ENCODE measurements around the gene CDH4.

CDH4 gene

DNA sequence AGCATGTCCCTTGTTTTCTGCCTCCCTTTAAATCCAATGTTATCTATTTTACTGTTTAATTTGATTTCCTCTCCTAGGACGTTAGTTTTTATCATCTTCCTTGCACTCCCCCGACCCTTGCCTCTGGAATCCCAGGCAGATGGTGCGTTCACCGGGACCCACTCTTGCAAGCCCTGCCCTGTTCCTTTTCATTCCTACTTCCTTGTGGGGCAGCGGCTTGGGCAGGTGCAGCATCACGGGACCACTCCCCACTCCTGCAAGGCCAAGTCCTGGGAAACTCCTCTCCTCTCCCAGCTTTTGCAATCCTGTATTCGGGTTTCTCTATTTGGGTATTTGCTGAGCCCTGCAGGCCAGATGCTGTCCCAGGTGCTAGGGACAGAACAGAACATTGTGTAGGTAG, 5.8 kb upstream of the CDH4 start:
- in situ Hi-C loops (cut with HindIII; ENCODE audit: low sequenced_read_pairs), result no loop called here
- H3K4me3 ChIP-seq (ENCODE audit: low read depth, low read length), result no peak overlapping the region
- DNase-seq (ENCODE audit: low read depth, low spot score), result no peak
- TF ChIP-seq, protein P1, sequence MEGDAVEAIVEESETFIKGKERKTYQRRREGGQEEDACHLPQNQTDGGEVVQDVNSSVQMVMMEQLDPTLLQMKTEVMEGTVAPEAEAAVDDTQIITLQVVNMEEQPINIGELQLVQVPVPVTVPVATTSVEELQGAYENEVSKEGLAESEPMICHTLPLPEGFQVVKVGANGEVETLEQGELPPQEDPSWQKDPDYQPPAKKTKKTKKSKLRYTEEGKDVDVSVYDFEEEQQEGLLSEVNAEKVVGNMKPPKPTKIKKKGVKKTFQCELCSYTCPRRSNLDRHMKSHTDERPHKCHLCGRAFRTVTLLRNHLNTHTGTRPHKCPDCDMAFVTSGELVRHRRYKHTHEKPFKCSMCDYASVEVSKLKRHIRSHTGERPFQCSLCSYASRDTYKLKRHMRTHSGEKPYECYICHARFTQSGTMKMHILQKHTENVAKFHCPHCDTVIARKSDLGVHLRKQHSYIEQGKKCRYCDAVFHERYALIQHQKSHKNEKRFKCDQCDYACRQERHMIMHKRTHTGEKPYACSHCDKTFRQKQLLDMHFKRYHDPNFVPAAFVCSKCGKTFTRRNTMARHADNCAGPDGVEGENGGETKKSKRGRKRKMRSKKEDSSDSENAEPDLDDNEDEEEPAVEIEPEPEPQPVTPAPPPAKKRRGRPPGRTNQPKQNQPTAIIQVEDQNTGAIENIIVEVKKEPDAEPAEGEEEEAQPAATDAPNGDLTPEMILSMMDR (IDR thresholded peaks at IDR 0.05; ENCODE audit: low read depth, low read length), result no peak

DNA sequence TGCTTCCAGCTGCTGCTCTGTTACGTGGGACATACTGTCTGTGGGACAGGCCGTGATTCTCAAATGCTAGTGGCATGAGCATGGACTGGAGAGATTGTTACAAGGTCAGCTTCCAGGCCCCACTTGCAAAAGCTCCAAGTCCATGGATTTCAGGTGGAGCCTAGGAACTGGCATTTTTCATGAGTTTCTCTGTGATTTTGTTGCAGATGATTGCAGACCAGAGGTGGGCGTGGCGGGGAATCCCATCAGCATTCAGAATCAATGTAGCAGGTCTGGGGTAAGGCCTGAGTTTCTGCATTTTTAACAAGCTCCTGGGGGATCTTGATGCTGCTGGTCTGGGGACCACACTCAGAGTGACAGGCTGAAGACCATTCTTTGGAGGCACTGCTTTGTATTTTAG, 2.4 kb upstream of the CDH4 start:
- in situ Hi-C loops (cut with HindIII; ENCODE audit: low sequenced_read_pairs), result no loop called here
- DNase-seq (ENCODE audit: low read depth, low spot score), result no peak
- H3K4me3 ChIP-seq (ENCODE audit: low read depth, low read length), result no peak overlapping the region
- TF ChIP-seq, protein P1 (IDR thresholded peaks at IDR 0.05; ENCODE audit: low read depth, low read length), result no peak

DNA sequence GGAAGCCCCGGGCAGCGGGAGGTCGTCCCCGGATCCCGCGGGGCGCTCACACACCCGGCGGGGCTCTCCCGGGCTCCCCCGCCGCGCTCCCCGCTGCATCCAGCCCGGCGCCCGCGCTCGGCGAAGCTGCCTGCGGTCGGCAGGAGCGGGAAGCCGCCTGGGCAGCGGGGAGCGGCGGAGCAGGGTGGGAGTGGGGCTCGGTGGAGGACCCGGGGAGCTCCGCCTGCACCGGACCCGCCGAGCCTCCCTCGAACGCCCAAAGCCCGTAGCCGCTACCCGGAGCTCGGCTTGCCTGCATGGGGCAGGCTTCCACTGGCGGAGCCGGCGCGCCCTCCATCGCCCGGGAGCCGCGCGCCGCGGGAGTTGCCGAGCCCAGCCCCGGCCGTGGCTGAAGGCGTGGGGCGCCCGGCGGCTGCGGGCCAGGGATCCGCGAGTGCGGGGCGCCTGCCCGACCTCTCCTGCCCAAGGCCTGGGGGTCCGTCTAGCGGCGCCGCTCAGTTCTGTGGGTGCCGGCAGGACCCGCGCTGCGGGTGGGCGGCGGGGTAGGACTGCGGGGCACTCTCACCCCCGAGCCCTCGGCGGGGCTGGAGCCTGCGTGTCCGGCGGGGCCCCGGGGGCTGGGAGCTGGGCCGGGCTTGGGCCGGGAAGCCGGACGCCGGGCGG, 671 bp downstream of the CDH4 start:
- DNase-seq (ENCODE audit: low read depth, low spot score), result peak; percentile 20
- in situ Hi-C loops (cut with HindIII; ENCODE audit: low sequenced_read_pairs), result no loop called here
- TF ChIP-seq, protein P1 (IDR thresholded peaks at IDR 0.05; ENCODE audit: low read depth, low read length), result no peak
- H3K4me3 ChIP-seq (ENCODE audit: low read depth, low read length), result peak overlapping the region; percentile 53

DNA sequence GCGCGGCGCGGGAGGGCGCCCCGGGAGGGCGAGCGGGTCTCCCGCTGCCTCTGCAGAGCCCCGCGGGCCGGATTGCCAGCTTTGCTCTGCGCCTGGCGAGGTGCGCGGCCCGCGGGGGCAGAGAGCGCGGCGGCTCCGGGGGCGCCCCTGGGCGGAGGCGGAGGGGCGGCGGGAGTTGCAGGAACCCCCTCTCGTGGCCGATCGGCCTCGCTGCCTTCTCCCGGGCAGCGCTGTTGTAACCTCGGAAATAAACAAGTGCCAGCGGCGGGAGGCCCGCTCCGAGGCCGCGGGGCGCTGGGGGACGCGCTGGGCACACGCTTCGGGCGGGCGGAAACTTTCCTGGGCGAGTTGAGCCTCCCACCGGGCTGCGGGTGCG, 1.2 kb downstream of the CDH4 start:
- H3K4me3 ChIP-seq (ENCODE audit: low read depth, low read length), result peak overlapping the region; percentile 53
- in situ Hi-C loops (cut with HindIII; ENCODE audit: low sequenced_read_pairs), result no loop called here
- TF ChIP-seq, protein P1 (IDR thresholded peaks at IDR 0.05; ENCODE audit: low read depth, low read length), result peak; percentile 56
- peak; percentile 53 for DNase-seq (ENCODE audit: low read depth, low spot score)

DNA sequence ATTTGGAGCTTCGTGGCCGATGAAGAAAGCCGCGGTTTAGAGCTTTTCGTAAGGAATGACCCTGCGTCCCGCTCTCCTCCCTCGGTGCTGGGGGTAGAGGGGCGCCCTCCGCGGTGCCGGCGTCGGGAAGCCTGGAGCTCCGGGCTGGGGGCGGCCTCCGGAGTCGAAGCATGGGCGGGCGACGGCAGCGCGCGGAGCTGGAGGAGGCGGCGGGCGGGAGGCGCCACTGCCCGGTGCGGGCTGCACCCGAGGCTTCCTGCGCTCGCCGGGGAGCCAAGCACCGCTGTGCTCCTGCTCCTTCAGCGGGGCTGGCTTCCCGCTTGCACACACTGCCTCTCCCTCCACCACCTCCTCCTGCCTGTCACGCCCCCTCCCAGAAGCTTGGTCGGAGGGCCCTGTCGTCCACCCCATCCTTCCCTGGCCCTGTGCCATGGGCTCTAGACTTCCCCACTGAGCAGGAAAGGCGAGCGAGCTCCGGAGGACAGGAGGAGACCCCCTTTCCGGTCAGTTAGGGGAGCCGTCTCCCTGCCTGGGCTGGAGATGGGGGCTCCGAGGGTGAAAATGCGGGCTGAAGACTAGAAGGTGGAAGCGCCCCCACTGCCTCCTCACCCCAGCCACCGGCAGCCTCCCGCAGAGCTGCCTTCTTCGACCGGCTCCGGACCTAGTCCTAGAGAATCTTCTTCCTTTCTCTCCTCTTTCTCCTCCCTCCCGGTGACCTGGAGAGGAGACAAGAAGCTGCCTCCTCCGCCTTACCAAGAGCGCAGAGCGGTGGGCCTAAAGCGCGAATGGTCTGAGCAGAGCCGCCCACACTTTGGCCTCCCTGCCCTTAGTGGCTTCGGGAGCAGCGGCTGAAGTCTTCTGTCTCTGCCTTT, 1.8 kb downstream of the CDH4 start:
- peak overlapping the region; percentile 53 for H3K4me3 ChIP-seq (ENCODE audit: low read depth, low read length)
- in situ Hi-C loops (cut with HindIII; ENCODE audit: low sequenced_read_pairs), result no loop called here
- peak; percentile 29 for DNase-seq (ENCODE audit: low read depth, low spot score)
- TF ChIP-seq, protein P1 (IDR thresholded peaks at IDR 0.05; ENCODE audit: low read depth, low read length), result no peak

DNA sequence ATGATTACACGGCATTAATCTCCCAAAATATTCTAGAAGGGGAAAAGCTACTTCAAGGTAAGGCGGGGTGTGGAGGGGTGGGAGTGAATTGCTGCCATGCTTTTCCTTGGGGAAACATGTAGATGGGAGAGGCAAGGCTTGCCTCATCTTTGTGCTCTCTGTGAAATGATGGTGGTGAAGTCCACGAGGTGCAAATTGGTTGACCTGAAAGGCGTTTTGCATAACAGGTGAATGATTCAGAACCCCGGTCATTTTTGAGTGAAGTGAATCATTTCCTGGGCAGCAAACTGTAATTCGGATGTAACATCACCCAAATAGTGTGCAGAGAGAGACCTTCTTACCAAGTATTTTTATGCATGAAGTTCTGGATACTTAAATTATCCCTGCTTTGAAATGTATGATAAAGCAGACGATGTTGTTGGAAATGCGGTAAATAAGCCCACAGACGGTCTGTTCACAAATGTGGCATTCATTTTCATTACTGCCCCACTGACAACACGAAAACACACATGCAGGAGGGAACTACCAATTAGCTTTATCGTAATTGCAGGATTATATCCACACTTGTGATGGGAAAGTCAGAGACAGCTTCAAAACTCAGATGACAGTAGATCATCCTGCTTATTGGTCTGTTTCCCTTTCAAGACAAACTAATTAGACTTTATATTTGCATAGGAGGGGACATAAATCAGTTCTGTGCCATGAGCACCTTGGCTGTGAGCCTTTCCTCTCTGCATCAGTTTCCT, 3.0 kb downstream of the CDH4 start:
- no peak overlapping the region for H3K4me3 ChIP-seq (ENCODE audit: low read depth, low read length)
- in situ Hi-C loops (cut with HindIII; ENCODE audit: low sequenced_read_pairs), result no loop called here
- DNase-seq (ENCODE audit: low read depth, low spot score), result peak; percentile 33
- TF ChIP-seq, protein P1 (IDR thresholded peaks at IDR 0.05; ENCODE audit: low read depth, low read length), result no peak

Data from astrocyte of the spinal cord (primary cell).